Upper lobe of left lung (tissue), 4 donors: ENCODE measurements around the gene PIN1.

ENCODE experiments used
- EP300 ChIP-seq, 4 donors: sonication (generic); formaldehyde crosslinking; IDR thresholded peaks; one replicate each; pipeline ENCODE4 v1.5.1; 2017; ENCODE audit warnings: antibody characterized with exemption in 4 of 4, control low read depth in 2 of 4
- POLR2A ChIP-seq, 4 donors: fragments of 450-650 bp; IDR thresholded peaks; one replicate each; pipeline ENCODE4 v1.5.1; 2016 to 2017; ENCODE audit warnings: antibody characterized with exemption in 4 of 4, mild to moderate bottlenecking in 2 of 4
- POLR2AphosphoS5 ChIP-seq, 2 donors: sonication (generic); formaldehyde crosslinking; IDR thresholded peaks; one replicate each; pipeline ENCODE4 v1.5.1; 2017; ENCODE audit warnings: antibody characterized with exemption in 2 of 2
- TF ChIP-seq, protein P1 (sequence below), 6 experiments: fragments of 450-650 bp in 4 of 6; fragments of 200-600 bp in 2 of 6; sonication (generic) in 2 of 6; IDR thresholded peaks; one replicate each; pipeline ENCODE4 v1.5.1; 2016 to 2019; ENCODE audit warnings: antibody characterized with exemption in 6 of 6

DNA sequence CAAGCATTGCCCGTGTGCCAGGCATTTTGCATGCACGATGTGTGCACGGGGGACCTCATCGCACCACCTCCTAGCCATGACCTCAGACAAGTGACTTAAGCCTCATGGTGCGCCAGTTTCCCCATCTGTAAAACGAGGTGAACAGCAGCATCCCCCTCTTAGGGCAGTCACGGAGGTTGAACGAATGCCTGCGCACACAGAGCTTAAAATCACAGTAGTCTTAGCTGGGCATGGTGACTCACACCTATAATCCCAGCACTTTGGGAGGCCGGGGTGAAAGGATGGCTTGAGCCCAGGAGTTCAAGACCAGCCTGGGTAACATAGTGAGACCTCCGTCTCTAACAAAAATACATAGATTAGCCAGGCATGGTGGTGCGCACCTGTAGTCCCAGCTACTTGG lies 48.6 kb downstream of the PIN1 start:
- TF ChIP-seq, protein P1, sequence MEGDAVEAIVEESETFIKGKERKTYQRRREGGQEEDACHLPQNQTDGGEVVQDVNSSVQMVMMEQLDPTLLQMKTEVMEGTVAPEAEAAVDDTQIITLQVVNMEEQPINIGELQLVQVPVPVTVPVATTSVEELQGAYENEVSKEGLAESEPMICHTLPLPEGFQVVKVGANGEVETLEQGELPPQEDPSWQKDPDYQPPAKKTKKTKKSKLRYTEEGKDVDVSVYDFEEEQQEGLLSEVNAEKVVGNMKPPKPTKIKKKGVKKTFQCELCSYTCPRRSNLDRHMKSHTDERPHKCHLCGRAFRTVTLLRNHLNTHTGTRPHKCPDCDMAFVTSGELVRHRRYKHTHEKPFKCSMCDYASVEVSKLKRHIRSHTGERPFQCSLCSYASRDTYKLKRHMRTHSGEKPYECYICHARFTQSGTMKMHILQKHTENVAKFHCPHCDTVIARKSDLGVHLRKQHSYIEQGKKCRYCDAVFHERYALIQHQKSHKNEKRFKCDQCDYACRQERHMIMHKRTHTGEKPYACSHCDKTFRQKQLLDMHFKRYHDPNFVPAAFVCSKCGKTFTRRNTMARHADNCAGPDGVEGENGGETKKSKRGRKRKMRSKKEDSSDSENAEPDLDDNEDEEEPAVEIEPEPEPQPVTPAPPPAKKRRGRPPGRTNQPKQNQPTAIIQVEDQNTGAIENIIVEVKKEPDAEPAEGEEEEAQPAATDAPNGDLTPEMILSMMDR (IDR thresholded peaks at IDR 0.05): no peak
- TF ChIP-seq POLR2A (IDR thresholded peaks at IDR 0.05): no peak
- no peak for TF ChIP-seq EP300 (IDR thresholded peaks at IDR 0.05)
- TF ChIP-seq POLR2AphosphoS5 (IDR thresholded peaks at IDR 0.05): no peak
